Body of pancreas (tissue), 4 donors: ENCODE results near the gene AGAP1. TPM values are rescaled to one million over a fixed set of nuclear protein-coding genes. Genes with fewer than 3 reads are reported as not detected.
A peak's percentile ranks its signal among the peaks of the same experiment; 100 is the strongest.

ENCODE experiments used
- ATAC-seq: fragments of 150-250 bp; one replicate; pipeline ENCODE4 v1.9.1; 2016
- DNase-seq, 4 donors: peaks; one replicate each; pipeline ENCODE4 v3.0.0-alpha.2; 2019
- H3K27ac ChIP-seq, 4 donors: fragments of 200-600 bp; sonication (generic); 1 replicate in 3 of 4; 2 replicates in 1 of 4; pipeline versions ENCODE4 v1.5.1 to v1.6.1; 2016 to 2019; ENCODE audit warnings: mild to moderate bottlenecking in 1 of 4, mixed read lengths in 1 of 4, moderate library complexity in 1 of 4
- H3K27me3 ChIP-seq, 2 donors: fragments of 200-600 bp; sonication (generic); one replicate each; pipeline ENCODE4 v1.6.0; 2016; ENCODE audit warnings: mild to moderate bottlenecking in 1 of 2
- H3K36me3 ChIP-seq, 2 donors: fragments of 200-600 bp; sonication (generic); replicated peaks in 1 of 2; 2 replicates each; pipeline ENCODE4 v1.5.1; 2016; ENCODE audit warnings: low read depth in 2 of 2; ENCODE audit not compliant: insufficient read depth in 1 of 2
- H3K4me1 ChIP-seq: fragments of 200-600 bp; sonication (generic); one replicate; pipeline ENCODE4 v1.6.0; 2016
- H3K4me3 ChIP-seq, 2 donors: fragments of 200-600 bp; sonication (generic); 1 replicate in 1 of 2; 2 replicates in 1 of 2; pipeline ENCODE4 v1.5.1; 2016 to 2019
- H3K9me3 ChIP-seq, 3 donors: fragments of 200-600 bp; sonication (generic); 1 replicate in 2 of 3; 2 replicates in 1 of 3; pipeline ENCODE4 v1.5.1; 2016
- CTCF ChIP-seq, 7 experiments: fragments of 450-650 bp in 4 of 7; fragments of 200-600 bp in 3 of 7; sonication (generic) in 3 of 7; IDR thresholded peaks; one replicate each; pipeline ENCODE4 v1.5.1; 2016 to 2019; ENCODE audit warnings: antibody characterized with exemption in 7 of 7
- POLR2A ChIP-seq, 3 donors: fragments of 450-650 bp; IDR thresholded peaks; one replicate each; pipeline ENCODE4 v1.6.1; 2016; ENCODE audit warnings: antibody characterized with exemption in 3 of 3, mild to moderate bottlenecking in 2 of 3
- WGBS, 2 donors: methylation state at CpG; one replicate each; pipeline ENCODE4 v1.1.5; 2017; 5-methylcytosine and 5-hydroxymethylcytosine counted together
- intact Hi-C: fragments of 100-400 bp; cut with DNase I; formaldehyde crosslinking; loops from one replicate; pipeline ENCODE4 v1.15.1; 2023
- total RNA-seq, 2 donors: library from RNA; depleted of rRNA; stranded (reverse); fragments of >200 nt; gene quantifications; one replicate each; pipeline ENCODE4 v1.1.0, GENCODE V29; 2016

AGAP1 gene
- total RNA-seq, 2 donors from 2014 or later = 21.3 to 32.6 TPM

GRCh38 chr2:235712176-235712575 lies 218.3 kb downstream of the AGAP1 start:
- H3K27me3 ChIP-seq = no peaks in the 10 kb centered on the region
- WGBS, 2 donors = 92 to 95% methylated on average over 5 to 6 of the region's 6 CpGs
- no peaks in the 10 kb centered on the region for H3K9me3 ChIP-seq
- ATAC-seq = no peak
- H3K4me1 ChIP-seq = peaks cover 5% of the 10 kb centered on the region
- DNase-seq = no peak
- TF ChIP-seq CTCF (IDR thresholded peaks at IDR 0.05) (no peak), POLR2A (IDR thresholded peaks at IDR 0.05) (no peak)
- H3K36me3 ChIP-seq = no peaks in the 10 kb centered on the region
- intact Hi-C loops = no loop called here
- no peak overlapping the region for H3K4me3 ChIP-seq
- no peak overlapping the region for H3K27ac ChIP-seq

GRCh38 chr2:235713189-235713588 lies 219.3 kb downstream of the AGAP1 start:
- Histone ChIP-seq H3K27me3 (no peaks in the 10 kb centered on the region), H3K4me3 (no peak overlapping the region), H3K9me3 (no peaks in the 10 kb centered on the region), H3K27ac (no peak overlapping the region), H3K36me3 (no peaks in the 10 kb centered on the region), H3K4me1 (peaks cover 6% of the 10 kb centered on the region)
- 91% methylated on average over 9 of the region's 9 CpGs for WGBS, 2 donors
- ATAC-seq (no peak), DNase-seq (no peak)
- intact Hi-C loops = no loop called here
- TF ChIP-seq CTCF (IDR thresholded peaks at IDR 0.05) = no peak
- no peak for TF ChIP-seq POLR2A (IDR thresholded peaks at IDR 0.05)

- H3K9me3 ChIP-seq = no peaks in the 10 kb centered on the region
- 96% methylated on average over 10 of the region's 10 CpGs for WGBS, 2 donors
- intact Hi-C loops = no loop called here
- TF ChIP-seq POLR2A (IDR thresholded peaks at IDR 0.05) (no peak), CTCF (IDR thresholded peaks at IDR 0.05) (no peak)
- H3K4me1 ChIP-seq = peaks cover 6% of the 10 kb centered on the region
- H3K36me3 ChIP-seq = no peaks in the 10 kb centered on the region
- no peak overlapping the region for H3K27ac ChIP-seq
- DNase-seq (no peak), ATAC-seq (no peak)
- H3K27me3 ChIP-seq = no peaks in the 10 kb centered on the region
- H3K4me3 ChIP-seq = no peak overlapping the region
Observed at GRCh38 chr2:235715601-235716000, 221.8 kb downstream of the AGAP1 start.

GRCh38 chr2:235716875-235717496 lies 223.1 kb downstream of the AGAP1 start:
- peak; percentile 21 for ATAC-seq
- Histone ChIP-seq H3K27ac (no peak overlapping the region), H3K36me3 (no peaks in the 10 kb centered on the region), H3K27me3 (no peaks in the 10 kb centered on the region), H3K4me1 (peaks cover 6% of the 10 kb centered on the region), H3K9me3 (no peaks in the 10 kb centered on the region), H3K4me3 (no peak overlapping the region)
- 55 to 59% methylated on average over 13 of the region's 13 CpGs for WGBS, 2 donors
- DNase-seq = peak in 2 of 4 donors; percentile 18 to 27
- TF ChIP-seq CTCF (IDR thresholded peaks at IDR 0.05) (no peak), POLR2A (IDR thresholded peaks at IDR 0.05) (no peak)
- intact Hi-C loops = no loop called here
